Memory B cell (primary cell): ENCODE results near the gene CCR8.
A peak's percentile ranks its signal among the peaks of the same experiment; 100 is the strongest.

Source experiments
- ATAC-seq: fragments of 150-1000 bp; cut with Tn5 transposase; 2 replicates; pipeline ENCODE4 v1.10.0; 2021; ENCODE audit warnings: low read depth, mild to moderate bottlenecking, moderate library complexity
- DNase-seq, 2 donors: peaks; one replicate each; pipeline ENCODE4 v3.0.0; 2022; ENCODE audit warnings: low spot score in 2 of 2
- H3K27ac Mint-ChIP-seq: one replicate; pipeline ENCODE4 v1.8.0; 2022; ENCODE audit warnings: mild to moderate bottlenecking, moderate library complexity, mixed read lengths
- H3K27me3 Mint-ChIP-seq: one replicate; pipeline ENCODE4 v1.8.0; 2022; ENCODE audit warnings: mixed read lengths
- H3K36me3 Mint-ChIP-seq: one replicate; pipeline ENCODE4 v1.8.0; 2022; ENCODE audit warnings: mild to moderate bottlenecking, mixed read lengths
- H3K4me1 Mint-ChIP-seq: one replicate; pipeline ENCODE4 v1.8.0; 2022; ENCODE audit warnings: mixed read lengths
- H3K4me3 Mint-ChIP-seq: one replicate; pipeline ENCODE4 v1.8.0; 2022; ENCODE audit warnings: mild to moderate bottlenecking, moderate library complexity, mixed read lengths
- H3K9me3 Mint-ChIP-seq: one replicate; pipeline ENCODE4 v1.8.0; 2022; ENCODE audit warnings: mixed read lengths

Gene CCR8

DNA sequence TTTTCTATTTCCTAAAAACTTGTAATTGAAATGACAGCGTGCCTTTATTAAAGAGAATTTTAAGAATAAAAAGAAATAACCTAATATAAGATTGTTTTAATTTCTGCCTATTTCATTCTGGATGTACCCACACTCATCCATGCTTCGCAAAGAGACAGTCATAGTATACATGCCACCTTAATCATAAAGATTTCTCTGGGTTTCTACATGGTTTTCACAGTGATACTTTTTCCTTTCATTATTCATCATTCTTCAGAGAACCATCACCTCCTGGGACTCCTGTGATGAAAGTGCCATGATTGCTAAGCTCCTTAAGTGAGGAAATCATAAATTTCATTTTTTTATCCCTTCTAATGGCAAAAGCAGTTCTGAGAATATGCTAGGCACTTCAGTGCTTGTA, 4.3 kb upstream of the CCR8 start:
- Mint-ChIP-seq H3K36me3 (no peaks in the 10 kb centered on the region), H3K4me1 (no peaks in the 10 kb centered on the region), H3K27me3 (peaks cover 2% of the 10 kb centered on the region), H3K4me3 (no peak overlapping the region), H3K9me3 (no peaks in the 10 kb centered on the region), H3K27ac (no peak overlapping the region)
- no peak for ATAC-seq
- DNase-seq, result no peak

DNA sequence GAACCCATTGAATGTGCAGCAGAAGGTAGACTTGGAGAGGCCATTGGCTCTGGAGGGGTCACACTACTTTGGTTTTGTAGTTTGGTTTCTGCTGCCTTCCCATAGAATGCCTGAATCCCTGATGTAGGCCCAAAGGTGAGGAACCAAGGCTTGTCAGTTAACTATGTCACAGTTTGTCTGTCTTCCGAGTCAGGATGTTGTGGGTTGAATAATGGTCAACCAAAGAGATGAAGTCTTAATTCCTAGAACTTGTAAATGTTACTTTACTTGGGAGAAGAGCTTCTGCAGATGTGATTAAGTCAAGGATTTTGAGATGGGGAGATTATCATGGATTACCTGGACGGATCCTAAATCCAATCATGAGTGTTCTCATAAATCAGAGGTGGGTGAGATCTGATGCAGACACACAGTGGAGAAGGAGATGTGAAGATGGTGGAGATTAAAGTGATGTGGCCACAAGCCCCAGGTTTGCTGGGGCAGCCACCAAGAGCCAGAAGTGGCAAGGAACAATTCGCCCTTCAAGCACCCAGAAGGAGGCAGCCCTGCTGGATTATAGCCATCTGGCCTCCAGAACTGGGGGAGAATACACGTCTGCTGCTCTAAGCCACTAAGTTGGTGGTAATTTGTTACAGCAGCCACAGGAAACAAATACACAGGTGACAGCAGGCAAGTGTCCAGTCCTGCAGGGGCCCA, 2.3 kb upstream of the CCR8 start:
- no peak overlapping the region for H3K27ac Mint-ChIP-seq

DNA sequence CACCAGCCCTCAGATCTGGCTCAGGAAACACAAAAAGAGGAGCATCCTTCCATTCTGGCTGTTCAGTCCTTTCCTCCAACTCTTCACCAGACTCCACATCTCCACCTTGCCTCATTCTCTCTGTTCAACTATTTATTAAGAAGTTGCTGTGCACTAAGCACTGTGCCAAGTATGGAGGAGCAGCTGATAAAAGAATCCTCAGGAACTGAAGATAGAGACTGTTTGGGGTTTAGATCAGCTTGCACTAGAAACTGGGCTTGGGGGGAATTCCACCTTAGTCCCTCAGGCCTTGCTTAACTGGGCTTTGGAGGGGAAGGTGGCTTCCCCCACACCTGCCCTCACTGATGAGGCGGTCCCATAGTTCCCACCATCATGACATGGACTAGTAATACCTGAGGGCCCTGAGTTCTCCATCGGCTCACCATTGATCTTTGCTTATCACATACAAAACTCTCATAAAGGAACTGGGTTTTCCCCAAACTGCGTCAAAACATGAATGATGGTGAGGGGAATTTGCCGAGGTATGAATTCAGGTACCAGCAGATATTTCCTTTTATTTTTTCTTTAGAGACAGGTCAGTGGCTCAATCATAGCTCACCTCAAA, 1.7 kb upstream of the CCR8 start:
- ATAC-seq, result peak; percentile 89
- Mint-ChIP-seq H3K36me3 (no peaks in the 10 kb centered on the region), H3K4me1 (no peaks in the 10 kb centered on the region), H3K9me3 (no peaks in the 10 kb centered on the region), H3K4me3 (no peak overlapping the region), H3K27ac (peak overlapping the region; percentile 65), H3K27me3 (peaks cover 2% of the 10 kb centered on the region)
- peak in 1 of 2 donors; percentile 12 for DNase-seq

More for the DNA sequence above, 2.3 kb upstream of the CCR8 start:
- Mint-ChIP-seq H3K27me3 (peaks cover 2% of the 10 kb centered on the region), H3K9me3 (no peaks in the 10 kb centered on the region), H3K4me1 (no peaks in the 10 kb centered on the region), H3K36me3 (no peaks in the 10 kb centered on the region), H3K4me3 (no peak overlapping the region)
- DNase-seq (no peak), ATAC-seq (no peak)

DNA sequence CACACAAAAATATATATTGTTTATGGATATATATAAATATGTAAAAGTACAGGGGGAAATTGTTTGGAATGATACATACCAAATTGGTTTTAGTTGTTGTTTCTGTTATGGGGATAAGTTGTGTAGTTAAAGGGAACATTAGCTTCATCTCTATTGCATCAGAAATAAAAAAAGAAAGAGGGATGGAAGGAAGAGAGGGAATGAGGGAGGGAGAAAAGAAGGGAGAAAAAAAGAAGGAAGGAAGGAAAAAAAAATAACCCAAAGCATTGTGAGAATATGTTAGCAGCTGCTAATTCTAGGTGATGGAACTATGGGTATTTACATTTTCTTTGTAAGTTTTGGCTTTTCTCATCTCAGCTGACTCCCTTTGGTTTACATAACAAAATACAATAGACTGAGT, 1.3 kb downstream of the CCR8 start:
- H3K4me1 Mint-ChIP-seq, result no peaks in the 10 kb centered on the region
- H3K27ac Mint-ChIP-seq, result no peak overlapping the region
- no peaks in the 10 kb centered on the region for H3K9me3 Mint-ChIP-seq
- H3K36me3 Mint-ChIP-seq, result no peaks in the 10 kb centered on the region
- peaks cover 7% of the 10 kb centered on the region for H3K27me3 Mint-ChIP-seq
- ATAC-seq, result no peak
- H3K4me3 Mint-ChIP-seq, result no peak overlapping the region
- no peak for DNase-seq

DNA sequence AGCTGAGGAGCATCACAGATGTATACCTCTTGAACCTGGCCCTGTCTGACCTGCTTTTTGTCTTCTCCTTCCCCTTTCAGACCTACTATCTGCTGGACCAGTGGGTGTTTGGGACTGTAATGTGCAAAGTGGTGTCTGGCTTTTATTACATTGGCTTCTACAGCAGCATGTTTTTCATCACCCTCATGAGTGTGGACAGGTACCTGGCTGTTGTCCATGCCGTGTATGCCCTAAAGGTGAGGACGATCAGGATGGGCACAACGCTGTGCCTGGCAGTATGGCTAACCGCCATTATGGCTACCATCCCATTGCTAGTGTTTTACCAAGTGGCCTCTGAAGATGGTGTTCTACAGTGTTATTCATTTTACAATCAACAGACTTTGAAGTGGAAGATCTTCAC, 3.0 kb downstream of the CCR8 start:
- ATAC-seq, result no peak
- Mint-ChIP-seq H3K27ac (no peak overlapping the region), H3K36me3 (no peaks in the 10 kb centered on the region), H3K27me3 (peaks cover 7% of the 10 kb centered on the region), H3K9me3 (no peaks in the 10 kb centered on the region), H3K4me1 (no peaks in the 10 kb centered on the region), H3K4me3 (no peak overlapping the region)
- DNase-seq, result no peak

- no peaks in the 10 kb centered on the region for H3K9me3 Mint-ChIP-seq
- DNase-seq (no peak), ATAC-seq (no peak)
- no peak overlapping the region for H3K4me3 Mint-ChIP-seq
- no peaks in the 10 kb centered on the region for H3K36me3 Mint-ChIP-seq
- H3K27ac Mint-ChIP-seq, result no peak overlapping the region
- H3K27me3 Mint-ChIP-seq, result peaks cover 7% of the 10 kb centered on the region
- H3K4me1 Mint-ChIP-seq, result no peaks in the 10 kb centered on the region
Measured at GRCh38 chr3:39333607-39334006, 4.1 kb downstream of the CCR8 start.

DNA sequence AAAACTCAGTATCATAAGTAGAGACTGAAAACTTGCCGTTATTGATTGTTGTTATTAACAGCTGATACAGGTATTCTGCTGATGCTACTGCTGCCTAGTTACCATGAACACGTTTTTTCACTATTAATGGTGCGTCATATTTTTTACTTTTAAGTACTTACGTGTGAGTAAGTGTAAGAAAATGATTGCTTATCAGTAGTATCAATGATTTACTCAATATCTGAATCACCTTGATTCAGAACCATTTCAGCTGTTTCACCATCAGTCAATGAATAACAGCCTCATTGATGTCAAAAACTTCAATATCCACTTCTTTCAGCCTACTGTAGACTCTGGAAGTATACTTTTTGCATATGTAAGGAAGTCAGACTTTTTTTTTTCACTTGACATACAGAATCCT, 4.7 kb downstream of the CCR8 start:
- Mint-ChIP-seq H3K4me3 (no peak overlapping the region), H3K27me3 (peaks cover 7% of the 10 kb centered on the region), H3K36me3 (no peaks in the 10 kb centered on the region), H3K27ac (no peak overlapping the region), H3K9me3 (no peaks in the 10 kb centered on the region), H3K4me1 (no peaks in the 10 kb centered on the region)
- DNase-seq (no peak), ATAC-seq (no peak)

GRCh38 chr3:39338201-39338600, 8.7 kb downstream of the CCR8 start:
- H3K27me3 Mint-ChIP-seq, result peaks cover 7% of the 10 kb centered on the region
- no peaks in the 10 kb centered on the region for H3K36me3 Mint-ChIP-seq
- no peak overlapping the region for H3K4me3 Mint-ChIP-seq
- H3K9me3 Mint-ChIP-seq, result no peaks in the 10 kb centered on the region
- H3K27ac Mint-ChIP-seq, result no peak overlapping the region
- ATAC-seq (no peak), DNase-seq (no peak)
- H3K4me1 Mint-ChIP-seq, result no peaks in the 10 kb centered on the region

GRCh38 chr3:39339086-39339485, 9.6 kb downstream of the CCR8 start:
- no peak overlapping the region for H3K27ac Mint-ChIP-seq
- H3K36me3 Mint-ChIP-seq, result no peaks in the 10 kb centered on the region
- DNase-seq, result no peak
- H3K4me3 Mint-ChIP-seq, result no peak overlapping the region
- no peaks in the 10 kb centered on the region for H3K9me3 Mint-ChIP-seq
- no peak for ATAC-seq
- H3K4me1 Mint-ChIP-seq, result no peaks in the 10 kb centered on the region
- H3K27me3 Mint-ChIP-seq, result peaks cover 7% of the 10 kb centered on the region

DNA sequence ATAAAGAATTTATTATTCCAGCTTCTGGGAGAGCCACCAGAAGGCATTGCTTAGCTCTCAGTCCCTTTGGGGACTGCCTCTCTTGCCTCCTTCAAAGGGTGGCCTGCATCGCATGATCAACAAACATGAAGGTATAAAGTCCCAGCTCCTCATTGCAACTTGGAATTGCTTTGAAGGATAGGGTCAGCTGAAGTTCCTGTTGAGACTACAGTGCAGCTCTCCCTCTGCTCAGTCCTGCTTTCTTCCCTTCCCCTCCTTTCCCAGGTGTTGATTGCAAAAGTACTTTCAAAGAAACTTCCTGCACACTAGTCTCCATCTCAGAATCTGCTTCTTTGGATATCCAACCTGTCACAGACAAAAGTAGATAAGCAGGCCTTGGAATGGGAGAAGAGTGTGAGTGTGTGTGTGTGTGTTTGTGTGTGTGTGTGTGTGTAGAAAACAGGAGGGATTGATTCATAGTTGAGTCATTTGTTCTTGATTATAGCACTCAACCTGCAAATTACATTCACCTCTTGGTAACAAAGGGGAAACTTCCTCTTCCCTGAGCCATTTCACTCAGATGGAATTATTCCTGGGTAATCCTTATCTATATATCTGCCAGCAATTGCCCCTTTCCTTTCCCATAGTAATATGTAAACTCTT, 13.7 kb downstream of the CCR8 start:
- Mint-ChIP-seq H3K27ac (no peak overlapping the region), H3K9me3 (no peaks in the 10 kb centered on the region), H3K4me3 (no peak overlapping the region), H3K27me3 (no peaks in the 10 kb centered on the region), H3K4me1 (no peaks in the 10 kb centered on the region), H3K36me3 (no peaks in the 10 kb centered on the region)
- DNase-seq (no peak), ATAC-seq (no peak)

DNA sequence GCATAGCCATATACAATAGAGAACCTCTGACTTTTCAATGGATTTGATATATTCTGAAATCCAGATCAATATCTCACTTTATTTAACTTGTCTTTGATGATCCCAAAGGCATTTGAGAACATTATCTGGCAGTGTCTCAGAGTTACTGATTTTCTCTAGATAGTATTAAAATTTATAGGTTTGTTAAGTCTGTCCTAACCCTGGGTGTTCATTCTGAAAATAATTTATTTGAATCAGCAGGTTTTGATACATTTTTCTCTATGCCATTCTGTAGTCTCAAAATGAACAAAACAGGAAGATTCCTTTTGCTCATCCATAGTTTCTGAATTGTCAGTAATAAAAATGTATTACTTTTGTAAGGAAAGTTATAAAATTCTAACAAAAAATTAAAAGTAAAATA, 14.3 kb downstream of the CCR8 start:
- no peak overlapping the region for H3K4me3 Mint-ChIP-seq

DNA sequence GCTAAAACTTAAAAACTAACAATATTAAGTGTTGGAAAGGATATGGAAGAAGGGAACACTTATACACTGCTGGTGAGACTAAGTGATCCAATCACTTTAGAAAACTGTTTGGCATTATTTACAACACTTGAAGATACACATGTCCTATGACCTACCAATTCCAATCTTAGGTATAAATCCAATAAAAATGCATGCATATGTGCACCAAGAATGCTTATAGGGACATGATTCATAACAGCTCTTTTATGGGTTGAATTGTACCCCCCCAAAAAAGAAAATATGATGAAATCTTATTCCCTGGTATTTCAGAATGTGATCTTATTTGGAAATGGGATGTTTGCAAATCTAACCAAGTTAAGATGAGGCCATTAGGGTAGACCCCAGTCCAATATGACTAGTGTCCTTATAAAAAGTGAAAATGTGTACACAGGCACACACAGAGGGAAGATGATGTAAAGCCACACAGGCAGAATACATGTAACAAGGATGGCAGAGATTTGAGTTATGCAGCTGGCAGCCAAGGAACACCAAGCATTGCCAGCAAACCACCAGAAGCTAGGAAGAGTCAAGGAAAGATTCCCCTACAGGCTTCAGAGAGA, 15.3 kb downstream of the CCR8 start:
- no peaks in the 10 kb centered on the region for H3K9me3 Mint-ChIP-seq
- no peaks in the 10 kb centered on the region for H3K4me1 Mint-ChIP-seq
- no peaks in the 10 kb centered on the region for H3K36me3 Mint-ChIP-seq
- H3K27ac Mint-ChIP-seq, result no peak overlapping the region
- no peaks in the 10 kb centered on the region for H3K27me3 Mint-ChIP-seq
- ATAC-seq, result no peak
- DNase-seq, result no peak
- H3K4me3 Mint-ChIP-seq, result no peak overlapping the region

More for the DNA sequence above, 14.3 kb downstream of the CCR8 start:
- Mint-ChIP-seq H3K27me3 (no peaks in the 10 kb centered on the region), H3K9me3 (no peaks in the 10 kb centered on the region), H3K4me1 (no peaks in the 10 kb centered on the region), H3K36me3 (no peaks in the 10 kb centered on the region), H3K27ac (no peak overlapping the region)
- no peak for DNase-seq
- no peak for ATAC-seq

- ATAC-seq, result no peak
Measured at GRCh38 chr3:39346785-39347585, 17.5 kb downstream of the CCR8 start.

DNA sequence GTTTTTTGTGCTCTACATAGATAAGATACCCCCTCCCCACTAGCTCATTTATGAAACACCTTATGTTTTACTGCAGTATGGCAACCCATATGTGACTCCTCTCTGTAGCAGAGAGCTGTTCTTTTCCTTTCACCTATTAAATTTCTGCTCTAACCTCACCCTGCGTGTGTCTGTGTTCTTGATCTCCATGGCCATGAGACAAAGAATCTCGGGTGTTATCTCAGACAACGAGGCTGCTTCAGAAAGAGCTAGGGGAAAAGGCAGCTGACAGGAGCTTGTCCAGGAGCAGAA, 18.0 kb downstream of the CCR8 start:
- DNase-seq, result no peak
- no peak overlapping the region for H3K27ac Mint-ChIP-seq
- no peak overlapping the region for H3K4me3 Mint-ChIP-seq

More at GRCh38 chr3:39346785-39347585, 17.5 kb downstream of the CCR8 start:
- H3K27ac Mint-ChIP-seq, result no peak overlapping the region
- no peaks in the 10 kb centered on the region for H3K27me3 Mint-ChIP-seq
- H3K9me3 Mint-ChIP-seq, result no peaks in the 10 kb centered on the region
- H3K36me3 Mint-ChIP-seq, result no peaks in the 10 kb centered on the region
- DNase-seq, result no peak
- H3K4me3 Mint-ChIP-seq, result no peak overlapping the region
- no peaks in the 10 kb centered on the region for H3K4me1 Mint-ChIP-seq

More for the DNA sequence above, 18.0 kb downstream of the CCR8 start:
- H3K4me1 Mint-ChIP-seq, result no peaks in the 10 kb centered on the region
- H3K36me3 Mint-ChIP-seq, result no peaks in the 10 kb centered on the region
- ATAC-seq, result no peak
- no peaks in the 10 kb centered on the region for H3K27me3 Mint-ChIP-seq
- no peaks in the 10 kb centered on the region for H3K9me3 Mint-ChIP-seq
